ENCODE measurements around the gene APOBEC3F. TPM values are rescaled to one million over a fixed set of nuclear protein-coding genes. Genes with fewer than 3 reads are reported as not detected.

APOBEC3F gene
- total and polyA plus RNA-seq, 10 of the 15 experiments (the other 5 are each of a cell fraction or from before 2014, with no cell fraction given): 7.4 to 29.1 (median 12.8) TPM

- ATAC-seq (peak; percentile 66), DNase-seq (ENCODE audit: low read depth, low spot score) (no peak), FAIRE-seq (no peak)
- CTCF ChIA-PET: no interaction called here
- Histone ChIP-seq H3K27ac (ENCODE audit: control insufficient read depth, insufficient read depth) (peak overlapping the region; percentile 39; the same call in 1 of the 2 replicates), H3K9me3 (replicated peaks; ENCODE audit: control insufficient read depth, insufficient read depth, low read length) (no peaks in the 10 kb centered on the region), H3K4me3 (no peak overlapping the region), H3K36me3 (ENCODE audit: control insufficient read depth in 2 of 2, insufficient read depth in 2 of 2, low read length in 1 of 2) (no peaks in the 10 kb centered on the region), H3K9ac (ENCODE audit: control insufficient read depth, insufficient read depth, low read length) (peak overlapping the region; percentile 16; the same call in 1 of the 2 replicates), H3K27me3 (replicated peaks in 1 of 2; ENCODE audit: control insufficient read depth in 2 of 2, insufficient read depth in 2 of 2, low read length in 1 of 2) (no peaks in the 10 kb centered on the region), H4K20me1 (ENCODE audit: control insufficient read depth, insufficient read depth) (no peaks in the 10 kb centered on the region), H3K4me1 (ENCODE audit: control insufficient read depth, insufficient read depth, low read length) (peaks cover 34% of the 10 kb centered on the region), H2AFZ (ENCODE audit: control insufficient read depth, low read depth, low read length) (peak overlapping the region; percentile 20), H3K4me2 (ENCODE audit: control insufficient read depth, insufficient read depth) (peak overlapping the region; percentile 11), H3K79me2 (ENCODE audit: control insufficient read depth, insufficient read depth, low read length) (no peaks in the 10 kb centered on the region)
- SMC1A ChIA-PET (ENCODE audit: uncharacterized antibody, unreplicated experiment): interaction anchor here (1.0 to 1.8 kb wide), 3 partner anchors 8 to 58 kb away, joined by 3 to 10 read pairs (median 4); no protein-coding TSS in a partner anchor
- RAD21 ChIA-PET (ENCODE audit: unreplicated experiment): no interaction called here
- in situ Hi-C loops (cut with MboI): no loop called here
- POLR2A ChIA-PET: interaction anchor here (0.6 to 1.6 kb wide), 2 partner anchors 10 to 57 kb away, joined by 3 to 6 read pairs; no protein-coding TSS in a partner anchor
- BruUV-seq (replicated peaks): no TSS peak
- 2% methylated on average over 15 of the region's 15 CpGs for WGBS (ENCODE audit: insufficient coverage, insufficient replicate concordance, low lambda C conversion rate, missing lambda C conversion rate)
- intact Hi-C loops (cut with micrococcal nuclease; ENCODE audit: unreplicated experiment): no loop called here
- TF ChIP-seq, protein P1, sequence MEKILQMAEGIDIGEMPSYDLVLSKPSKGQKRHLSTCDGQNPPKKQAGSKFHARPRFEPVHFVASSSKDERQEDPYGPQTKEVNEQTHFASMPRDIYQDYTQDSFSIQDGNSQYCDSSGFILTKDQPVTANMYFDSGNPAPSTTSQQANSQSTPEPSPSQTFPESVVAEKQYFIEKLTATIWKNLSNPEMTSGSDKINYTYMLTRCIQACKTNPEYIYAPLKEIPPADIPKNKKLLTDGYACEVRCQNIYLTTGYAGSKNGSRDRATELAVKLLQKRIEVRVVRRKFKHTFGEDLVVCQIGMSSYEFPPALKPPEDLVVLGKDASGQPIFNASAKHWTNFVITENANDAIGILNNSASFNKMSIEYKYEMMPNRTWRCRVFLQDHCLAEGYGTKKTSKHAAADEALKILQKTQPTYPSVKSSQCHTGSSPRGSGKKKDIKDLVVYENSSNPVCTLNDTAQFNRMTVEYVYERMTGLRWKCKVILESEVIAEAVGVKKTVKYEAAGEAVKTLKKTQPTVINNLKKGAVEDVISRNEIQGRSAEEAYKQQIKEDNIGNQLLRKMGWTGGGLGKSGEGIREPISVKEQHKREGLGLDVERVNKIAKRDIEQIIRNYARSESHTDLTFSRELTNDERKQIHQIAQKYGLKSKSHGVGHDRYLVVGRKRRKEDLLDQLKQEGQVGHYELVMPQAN (conservative IDR thresholded peaks at IDR 0.05): 0 out of 2 replicates have a peak, but pooled peaks have one; percentile 6
- TF ChIP-seq BCL3 (IDR thresholded peaks at IDR 0.05; ENCODE audit: borderline replicate concordance, insufficient read depth, low read depth, low read length, poor library complexity, severe bottlenecking) (no peak), POLR2A (IDR thresholded peaks at IDR 0.05; ENCODE audit: low read depth, low read length) (no peak), SRF (IDR thresholded peaks at IDR 0.05; ENCODE audit: low read depth in 2 of 2, low read length in 2 of 2) (no peak), JUND (IDR thresholded peaks at IDR 0.05; ENCODE audit: low read depth, low read length) (no peak), RB1 (IDR thresholded peaks at IDR 0.05; ENCODE audit: borderline replicate concordance) (no peak), ZZZ3 (IDR thresholded peaks at IDR 0.05; ENCODE audit: control insufficient read depth, insufficient read length, low read depth) (no peak), TCF3 (IDR thresholded peaks at IDR 0.05; ENCODE audit: borderline replicate concordance, insufficient read depth, low read depth, low read length) (no peak), IKZF1 (conservative IDR thresholded peaks at IDR 0.05) (peak; percentile 77), IRF4 (IDR thresholded peaks at IDR 0.05; ENCODE audit: low read depth, low read length) (no peak), ATF3 (IDR thresholded peaks at IDR 0.05; ENCODE audit: borderline replicate concordance, extremely low read depth, low read depth, low read length) (no peak), ZNF687 (IDR thresholded peaks at IDR 0.05) (0 out of 2 replicates have a peak, but pooled peaks have one; percentile 24), KLF5 (IDR thresholded peaks at IDR 0.05; ENCODE audit: partially characterized antibody) (no peak)
- TF ChIP-seq, protein P2, sequence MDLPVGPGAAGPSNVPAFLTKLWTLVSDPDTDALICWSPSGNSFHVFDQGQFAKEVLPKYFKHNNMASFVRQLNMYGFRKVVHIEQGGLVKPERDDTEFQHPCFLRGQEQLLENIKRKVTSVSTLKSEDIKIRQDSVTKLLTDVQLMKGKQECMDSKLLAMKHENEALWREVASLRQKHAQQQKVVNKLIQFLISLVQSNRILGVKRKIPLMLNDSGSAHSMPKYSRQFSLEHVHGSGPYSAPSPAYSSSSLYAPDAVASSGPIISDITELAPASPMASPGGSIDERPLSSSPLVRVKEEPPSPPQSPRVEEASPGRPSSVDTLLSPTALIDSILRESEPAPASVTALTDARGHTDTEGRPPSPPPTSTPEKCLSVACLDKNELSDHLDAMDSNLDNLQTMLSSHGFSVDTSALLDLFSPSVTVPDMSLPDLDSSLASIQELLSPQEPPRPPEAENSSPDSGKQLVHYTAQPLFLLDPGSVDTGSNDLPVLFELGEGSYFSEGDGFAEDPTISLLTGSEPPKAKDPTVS (IDR thresholded peaks at IDR 0.05; ENCODE audit: low read depth, low read length): no peak
Measured at GRCh38 chr22:39090426-39091064, 49.9 kb downstream of the APOBEC3F start.
